GM18502 (cell line): ENCODE results near the gene PIGC.

Experiments
- ATAC-seq: cut with Tn5 transposase; IDR thresholded peaks from one replicate; pipeline ENCODE4 v1.9.1; 2021; ENCODE audit warnings: mild to moderate bottlenecking; ENCODE audit not compliant: unreplicated experiment, poor library complexity

The PIGC gene

DNA sequence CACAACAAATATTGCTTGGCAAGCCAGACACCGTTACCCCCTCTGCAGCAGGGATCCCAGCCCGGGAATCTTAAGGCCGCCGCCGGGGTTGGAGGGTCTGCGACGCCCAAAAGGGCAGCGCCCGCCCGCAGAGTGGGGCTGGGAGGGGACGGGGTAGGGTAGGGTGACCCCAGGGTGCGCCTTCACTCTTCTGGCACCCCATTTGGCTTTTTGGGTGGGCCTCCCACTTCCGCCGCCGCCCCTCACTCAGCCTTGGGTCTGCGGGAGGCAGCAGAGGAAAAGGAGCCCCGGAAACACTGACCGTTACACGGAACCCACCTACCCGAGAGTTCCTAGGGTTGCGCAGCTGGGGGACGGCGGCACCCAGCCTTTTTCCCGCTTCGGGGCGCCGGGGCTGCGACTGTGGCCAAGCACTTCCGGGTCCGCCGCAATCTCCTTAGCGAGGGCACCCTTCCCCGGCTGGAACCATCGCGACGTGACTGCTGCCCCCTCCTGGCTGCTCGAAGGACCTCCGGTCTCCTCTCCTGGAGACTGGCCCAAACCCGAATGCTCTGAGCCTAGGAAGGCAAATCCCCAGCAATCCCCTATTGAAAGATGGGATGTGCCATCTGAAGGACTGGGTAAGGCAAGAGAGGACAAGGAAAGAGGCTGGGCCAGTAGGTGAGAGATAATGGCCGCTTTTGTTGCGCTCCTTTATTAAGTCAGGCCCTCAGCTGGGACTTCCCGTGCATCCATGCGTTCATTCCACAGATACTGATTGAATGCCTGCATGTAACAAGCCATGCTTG is at the start of gene PIGC:
Gene PIGC, minus strand, starts transcription at position 404 of the 788 bp plus-strand sequence. CDS start 1,447 bp downstream, outside the sequence.
- ATAC-seq, result peak; percentile 98

DNA sequence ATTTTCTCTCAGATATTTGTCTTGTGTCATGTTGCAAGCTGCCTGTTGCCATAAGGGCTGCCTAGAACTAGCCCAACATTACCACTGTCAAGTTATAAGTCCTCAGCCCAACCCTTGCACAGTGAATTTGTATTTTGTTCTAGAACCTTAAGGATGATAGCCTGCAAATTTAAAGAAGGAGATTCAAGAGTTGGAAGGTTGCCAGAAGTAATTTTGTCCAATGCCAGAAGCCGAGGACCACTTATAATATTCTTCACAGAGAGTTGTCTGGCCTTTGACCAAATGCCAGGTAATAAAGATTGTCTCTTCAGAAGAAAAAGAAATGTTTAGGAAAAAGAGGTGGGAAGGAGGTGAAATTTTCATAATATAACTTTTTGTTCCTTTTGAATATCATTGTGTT is 48.6 kb upstream of the PIGC start:
- no peak for ATAC-seq

DNA sequence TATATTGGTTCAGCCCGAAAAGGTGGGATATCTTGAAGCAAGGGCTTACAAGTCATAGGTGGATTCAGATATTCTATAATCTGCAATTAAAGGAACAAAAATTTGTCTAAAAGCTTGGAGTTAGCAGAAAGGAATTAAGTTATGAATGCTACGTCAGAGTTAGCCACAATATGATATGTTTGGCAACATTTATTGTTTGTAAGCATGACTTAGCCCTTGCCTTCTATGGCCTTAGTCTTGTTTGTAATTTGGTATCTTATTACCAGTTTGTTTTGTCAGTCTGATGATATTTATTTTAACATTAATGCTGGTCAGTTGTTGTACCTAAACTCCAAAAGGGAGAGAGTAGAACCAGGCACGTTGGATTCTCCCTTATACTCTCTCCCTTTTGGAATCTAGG is 46.0 kb upstream of the PIGC start:
- no peak for ATAC-seq

GRCh38 chr1:172488393-172488792 is 44.5 kb upstream of the PIGC start:
- no peak for ATAC-seq

- ATAC-seq, result no peak
Measured at GRCh38 chr1:172487550-172487949, 43.7 kb upstream of the PIGC start.

DNA sequence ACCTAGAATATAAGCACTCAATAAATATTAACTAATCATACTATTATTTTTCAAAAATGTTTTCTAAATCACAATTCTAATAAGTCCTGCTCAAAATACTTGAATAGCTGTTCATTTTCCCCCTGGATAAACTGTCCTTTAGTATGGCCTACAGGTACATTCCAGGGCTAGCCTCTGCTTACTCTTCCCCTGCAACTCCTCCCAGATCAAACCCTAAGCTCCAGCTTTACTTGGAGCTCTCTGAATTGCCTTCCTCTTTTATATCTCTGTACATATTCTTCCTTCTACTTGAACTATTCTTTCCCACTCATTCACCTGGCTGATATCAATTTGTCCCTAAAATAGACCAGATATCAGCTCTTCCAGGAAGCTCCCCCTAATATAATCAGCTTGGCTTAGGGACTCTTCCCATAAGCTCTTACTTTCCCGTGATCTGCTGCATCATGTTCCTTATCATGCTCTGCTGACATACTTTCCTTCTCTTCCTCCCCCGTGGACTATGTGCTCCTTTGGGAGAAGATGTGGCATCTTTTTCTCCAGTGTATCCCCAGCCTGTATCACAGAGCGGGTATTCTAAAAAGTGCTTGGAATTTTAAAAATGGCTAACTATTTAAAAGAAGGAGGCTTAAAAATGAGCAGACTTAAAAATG is 43.1 kb upstream of the PIGC start:
- ATAC-seq, result no peak

GRCh38 chr1:172485626-172486025 is 41.8 kb upstream of the PIGC start:
- ATAC-seq, result no peak

DNA sequence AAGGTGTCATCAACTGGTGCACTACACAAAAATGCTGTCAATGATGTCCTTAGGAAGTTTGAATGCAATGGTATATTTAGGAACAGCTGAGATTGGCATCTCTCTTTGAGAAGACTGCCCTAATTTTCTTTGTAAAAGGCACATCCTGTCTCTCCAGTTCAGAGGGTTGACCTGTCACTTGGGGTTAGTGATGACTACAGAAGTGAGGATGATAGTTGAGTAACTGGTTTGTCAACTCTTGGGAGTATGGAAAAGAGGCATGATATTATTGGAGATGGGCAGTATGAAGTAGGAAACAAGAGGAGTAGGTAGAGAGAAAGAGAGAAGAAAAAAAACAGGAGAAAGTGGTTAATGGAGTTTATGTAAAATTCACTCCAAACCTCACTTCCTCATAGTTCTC is 40.4 kb upstream of the PIGC start:
- no peak for ATAC-seq

DNA sequence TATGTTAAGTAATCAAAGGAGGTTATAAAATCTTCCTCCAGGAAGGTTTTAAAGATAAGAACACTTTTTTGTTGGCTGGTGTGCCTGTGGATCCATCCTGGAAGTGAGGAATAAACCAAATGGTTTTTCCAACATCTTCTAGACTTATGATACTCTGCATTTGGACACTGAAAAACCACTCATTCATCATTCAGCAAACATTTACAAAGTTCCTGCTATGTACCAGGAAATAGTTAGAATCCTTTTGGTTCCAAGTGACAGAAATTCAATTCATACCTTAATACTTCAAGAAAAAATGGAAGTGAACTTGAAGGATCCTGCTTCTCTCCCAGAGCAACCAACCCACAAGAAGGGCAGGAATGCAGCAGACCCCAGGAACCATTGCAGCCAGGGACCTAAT is 39.6 kb upstream of the PIGC start:
- no peak for ATAC-seq

- no peak for ATAC-seq
Measured at GRCh38 chr1:172482044-172482443, 38.2 kb upstream of the PIGC start.

DNA sequence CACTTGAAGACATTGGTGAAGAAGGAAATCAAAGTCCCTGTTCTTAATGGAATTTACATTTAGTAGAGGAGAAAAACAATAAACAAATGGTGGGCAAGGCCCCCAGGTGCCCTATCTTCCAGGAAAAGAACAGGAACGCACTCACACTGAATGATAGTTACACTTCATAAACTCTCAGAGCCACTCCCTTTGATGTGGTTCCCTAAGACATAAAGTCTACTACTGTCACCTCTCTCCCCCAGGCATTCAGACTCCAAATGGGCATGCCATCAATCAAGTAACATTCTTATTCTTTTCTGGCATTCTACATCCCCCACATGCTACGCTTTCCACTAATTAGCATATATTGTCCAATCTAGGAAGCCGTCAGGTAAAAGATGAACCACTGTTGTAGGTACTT is 36.6 kb upstream of the PIGC start:
- no peak for ATAC-seq

GRCh38 chr1:172478485-172478884 is 34.6 kb upstream of the PIGC start:
- no peak for ATAC-seq

- no peak for ATAC-seq
Measured at GRCh38 chr1:172477741-172478140, 33.9 kb upstream of the PIGC start.

GRCh38 chr1:172477216-172477615 is 33.3 kb upstream of the PIGC start:
- ATAC-seq, result no peak

DNA sequence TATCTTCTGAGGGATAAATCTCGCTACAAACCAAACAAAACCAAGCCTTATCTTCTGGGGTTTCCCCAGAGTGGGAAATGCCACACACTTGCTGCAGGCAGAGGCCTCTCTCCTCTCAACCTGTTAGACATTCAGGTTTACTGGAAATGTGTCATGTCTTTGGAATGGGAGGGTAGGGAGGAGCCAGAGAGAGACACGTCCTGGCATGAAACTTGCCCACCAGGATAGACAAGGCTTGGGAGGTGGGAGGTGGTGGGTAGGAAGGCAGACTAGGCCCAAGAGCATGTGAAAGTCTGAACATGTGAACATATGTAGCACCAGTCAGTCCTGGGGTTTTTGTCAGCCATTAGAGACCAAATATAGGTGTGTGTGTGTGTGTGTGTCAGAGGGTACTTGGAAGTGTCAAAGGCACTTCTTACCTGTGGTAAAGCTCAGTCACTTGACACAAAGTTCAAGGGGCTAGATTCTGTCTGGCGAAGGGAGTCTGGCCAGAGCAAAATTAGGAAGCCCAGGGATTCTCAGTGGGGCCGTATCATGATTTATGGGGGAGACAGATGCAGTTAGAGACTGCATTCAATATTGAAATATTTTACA is 32.4 kb upstream of the PIGC start:
- no peak for ATAC-seq

DNA sequence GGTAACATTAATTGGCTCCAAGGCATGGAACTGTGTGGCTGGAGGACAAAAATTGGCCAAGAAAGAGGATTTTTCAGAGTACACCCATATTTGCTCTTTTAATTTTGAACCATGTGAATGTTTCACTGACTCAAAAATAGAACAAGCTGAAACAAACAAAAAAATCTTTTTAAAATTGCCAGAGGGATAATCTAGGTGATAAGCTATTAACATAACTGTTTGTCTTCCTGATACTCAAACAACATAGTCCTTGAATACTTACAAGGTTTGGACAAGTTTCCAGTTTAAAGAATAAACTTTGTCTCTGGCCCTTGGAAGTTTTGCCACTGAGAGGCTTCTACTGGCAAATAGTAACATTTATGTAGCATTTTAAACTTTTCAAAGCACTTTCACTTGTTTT is 30.0 kb upstream of the PIGC start:
- no peak for ATAC-seq

DNA sequence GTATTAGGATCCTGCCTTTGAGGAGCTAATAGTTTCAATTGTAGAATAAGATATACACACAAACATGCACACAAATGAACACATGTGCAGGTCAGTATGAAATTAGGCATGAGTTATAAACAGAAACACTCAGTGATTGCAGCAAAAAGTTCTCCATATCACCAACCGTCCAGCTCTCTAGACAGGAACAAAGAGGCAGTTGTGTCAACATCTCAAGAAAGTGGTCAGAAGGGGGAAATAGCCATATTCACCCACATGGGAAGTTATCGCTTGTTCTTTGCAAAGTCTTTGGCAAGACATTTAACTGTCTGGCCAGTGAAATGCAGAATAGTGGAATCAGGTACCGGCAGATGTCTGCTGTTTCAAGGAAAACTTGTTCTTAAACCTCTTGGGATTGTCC is 29.4 kb upstream of the PIGC start:
- ATAC-seq, result no peak

DNA sequence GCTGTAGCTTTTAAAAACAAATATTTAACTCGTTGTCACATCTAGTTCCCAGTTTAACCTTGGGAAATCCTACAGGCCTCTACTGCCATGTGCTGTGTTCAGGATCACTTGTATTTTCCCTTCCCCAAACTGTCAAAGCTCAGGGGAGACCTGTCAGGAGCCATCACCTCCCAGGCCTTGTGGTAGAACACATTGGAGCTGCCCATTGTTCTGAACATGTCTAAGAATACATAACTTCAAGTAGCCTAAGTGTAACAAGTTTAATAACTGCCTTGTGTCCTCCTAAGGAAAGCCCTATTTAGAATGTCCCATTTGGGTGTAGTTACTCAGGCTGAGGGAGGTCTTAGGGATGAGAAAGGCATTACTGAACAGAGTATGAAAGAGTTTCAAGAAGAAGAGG is 28.6 kb upstream of the PIGC start:
- no peak for ATAC-seq

GRCh38 chr1:172471666-172472065 is 27.8 kb upstream of the PIGC start:
- no peak for ATAC-seq

- ATAC-seq, result no peak
Measured at GRCh38 chr1:172470149-172470548, 26.3 kb upstream of the PIGC start.

- no peak for ATAC-seq
Measured at GRCh38 chr1:172469717-172470116, 25.8 kb upstream of the PIGC start.

GRCh38 chr1:172468296-172468695 is 24.4 kb upstream of the PIGC start:
- no peak for ATAC-seq
